C4-2B (cell line): Measurements from ENCODE around the gene PDE4B.

Source experiments
- CTCF ChIP-seq: fragments of 450-650 bp; conservative IDR thresholded peaks from 2 replicates; pipeline ENCODE4 v1.5.1; 2017; ENCODE audit warnings: mild to moderate bottlenecking
- ZFX ChIP-seq: fragments of 450-650 bp; IDR thresholded peaks from 2 replicates; pipeline ENCODE4 v1.6.1; 2017

GRCh38 chr1:66267201-66267940 lies 474.7 kb downstream of the PDE4B start:
- TF ChIP-seq CTCF (no peak), ZFX (no peak)
